Left lung (tissue), 10 donors: ENCODE data around the gene RASGRP3. TPM values are rescaled to one million over a fixed set of nuclear protein-coding genes. Genes with fewer than 3 reads are reported as not detected.
A peak's percentile ranks its signal among the peaks of the same experiment; 100 is the strongest.

Source experiments
- ATAC-seq: fragments of 200-7000 bp; cut with Tn5 transposase; one replicate; pipeline ENCODE4 v1.9.1; 2020; ENCODE audit warnings: moderate library complexity
- DNase-seq, 4 donors: peaks; one replicate each; pipeline ENCODE4 v3.0.0-alpha.2; 2013 to 2020
- H3K27ac ChIP-seq, 2 donors: fragments of 200-600 bp; sonication (generic) in 1 of 2; one replicate each; pipeline versions ENCODE4 v1.5.0 to v1.8.0; 2020 to 2021
- H3K27me3 ChIP-seq, 2 donors: fragments of 200-600 bp; sonication (generic) in 1 of 2; one replicate each; pipeline versions ENCODE4 v1.5.0 to v1.8.0; 2020 to 2021
- H3K36me3 ChIP-seq, 2 donors: fragments of 200-600 bp; sonication (generic) in 1 of 2; one replicate each; pipeline versions ENCODE4 v1.5.0 to v1.8.0; 2020 to 2021
- H3K4me1 ChIP-seq, 2 donors: fragments of 200-600 bp; one replicate each; pipeline ENCODE4 v1.8.0; 2021
- H3K4me3 ChIP-seq, 2 donors: fragments of 200-600 bp; sonication (generic) in 1 of 2; one replicate each; pipeline versions ENCODE4 v1.5.0 to v1.8.0; 2020 to 2021; ENCODE audit warnings: mild to moderate bottlenecking in 1 of 2
- H3K9me3 ChIP-seq, 2 donors: fragments of 200-600 bp; sonication (generic) in 1 of 2; one replicate each; pipeline versions ENCODE4 v1.5.0 to v1.8.0; 2020 to 2021
- intact Hi-C, 2 donors: fragments of 100-400 bp; cut with DNase I; formaldehyde crosslinking; loops; one replicate each; pipeline versions ENCODE4 v1.11.2 to v1.14.2; 2022
- polyA plus RNA-seq, 6 donors: library from polyadenylated mRNA; unstranded; fragments of 120-200 nt; gene quantifications; one replicate each; pipeline ENCODE4 v1.2.1, GENCODE V29; 2013; ENCODE audit not compliant: insufficient read length in 6 of 6
- total RNA-seq, 2 donors: library from RNA; stranded (reverse); fragmentation: NEBNext Ultra II Directional; extraction: Animal tissue kit (Norgen Biotek cat#: 25700); gene quantifications; one replicate each; pipeline ENCODE4 v1.2.1, GENCODE V29; 2021
- TF ChIP-seq, protein P1 (sequence below), 2 donors: fragments of 200-600 bp; sonication (generic) in 1 of 2; IDR thresholded peaks; one replicate each; pipeline versions ENCODE4 v1.5.0 to v1.8.0; 2021; ENCODE audit warnings: antibody characterized with exemption in 2 of 2
- donor health status: DM: no; HTN: yes; CAD: no.
- donor health status: DM: no; HTN: no; CAD: no.

Gene RASGRP3
- total and polyA plus RNA-seq, 8 donors: 20.3 to 48.7 (median 36.8) TPM

DNA sequence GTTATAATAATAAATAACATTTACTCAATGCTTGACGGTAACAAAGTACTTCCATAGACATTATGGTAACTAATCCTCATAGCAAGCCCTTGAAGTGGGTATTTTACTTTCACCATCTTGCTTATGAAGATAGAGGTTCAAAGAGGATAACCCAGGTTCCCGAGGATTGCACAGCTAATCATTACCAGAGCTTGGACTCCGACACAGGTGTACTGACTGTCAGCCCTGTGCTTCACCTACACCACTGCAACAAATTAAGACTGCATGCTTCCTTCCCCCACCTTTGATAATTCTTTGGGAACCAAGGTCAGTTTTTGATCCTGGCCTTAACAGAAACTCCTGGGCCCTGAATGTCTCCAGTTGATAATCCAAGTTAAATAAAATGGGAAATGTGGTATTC lies 73.8 kb downstream of the RASGRP3 start:
- DNase-seq (no peak), ATAC-seq (no peak)
- no peaks in the 10 kb centered on the region for H3K9me3 ChIP-seq
- no peaks in the 10 kb centered on the region for H3K36me3 ChIP-seq
- H3K4me1 ChIP-seq: peaks cover 0 to 24% of the 10 kb centered on the region in 2 donors
- no peak overlapping the region for H3K4me3 ChIP-seq
- no peak overlapping the region for H3K27ac ChIP-seq
- intact Hi-C loops: no loop called here
- no peaks in the 10 kb centered on the region for H3K27me3 ChIP-seq
- TF ChIP-seq, protein P1, sequence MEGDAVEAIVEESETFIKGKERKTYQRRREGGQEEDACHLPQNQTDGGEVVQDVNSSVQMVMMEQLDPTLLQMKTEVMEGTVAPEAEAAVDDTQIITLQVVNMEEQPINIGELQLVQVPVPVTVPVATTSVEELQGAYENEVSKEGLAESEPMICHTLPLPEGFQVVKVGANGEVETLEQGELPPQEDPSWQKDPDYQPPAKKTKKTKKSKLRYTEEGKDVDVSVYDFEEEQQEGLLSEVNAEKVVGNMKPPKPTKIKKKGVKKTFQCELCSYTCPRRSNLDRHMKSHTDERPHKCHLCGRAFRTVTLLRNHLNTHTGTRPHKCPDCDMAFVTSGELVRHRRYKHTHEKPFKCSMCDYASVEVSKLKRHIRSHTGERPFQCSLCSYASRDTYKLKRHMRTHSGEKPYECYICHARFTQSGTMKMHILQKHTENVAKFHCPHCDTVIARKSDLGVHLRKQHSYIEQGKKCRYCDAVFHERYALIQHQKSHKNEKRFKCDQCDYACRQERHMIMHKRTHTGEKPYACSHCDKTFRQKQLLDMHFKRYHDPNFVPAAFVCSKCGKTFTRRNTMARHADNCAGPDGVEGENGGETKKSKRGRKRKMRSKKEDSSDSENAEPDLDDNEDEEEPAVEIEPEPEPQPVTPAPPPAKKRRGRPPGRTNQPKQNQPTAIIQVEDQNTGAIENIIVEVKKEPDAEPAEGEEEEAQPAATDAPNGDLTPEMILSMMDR (IDR thresholded peaks at IDR 0.05): no peak

DNA sequence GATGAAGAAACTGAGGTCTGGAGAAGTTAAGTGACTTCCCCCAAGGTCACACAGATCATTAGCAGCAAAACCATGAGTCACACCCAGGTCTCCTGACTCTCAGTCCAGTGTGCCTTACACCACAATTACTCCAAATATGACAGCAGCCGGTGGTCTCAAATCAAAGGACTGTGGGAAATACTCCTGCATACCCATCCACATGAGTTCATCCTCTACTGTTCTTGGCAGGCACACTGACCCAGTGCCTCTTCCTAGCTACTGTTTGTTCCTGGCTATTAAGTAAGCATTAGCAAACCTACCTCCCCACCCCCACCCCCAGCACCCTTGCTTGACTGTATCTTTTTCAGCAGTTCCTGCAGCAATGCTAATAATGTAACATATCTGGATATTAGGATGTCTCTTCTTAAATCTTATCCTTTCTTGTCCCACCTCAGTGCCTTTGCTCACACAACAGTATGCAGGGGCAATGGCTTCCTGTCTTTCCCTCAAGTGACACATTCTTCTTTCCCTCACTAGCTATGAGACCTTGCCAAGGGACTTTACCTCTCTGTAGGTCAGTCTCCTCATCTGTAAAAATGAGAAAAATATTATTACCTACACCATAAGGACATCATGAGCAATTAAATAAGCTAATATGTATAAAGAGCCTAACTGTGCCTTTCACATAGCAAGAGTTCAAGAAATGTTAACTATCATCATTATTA lies 76.5 kb downstream of the RASGRP3 start:
- peak; percentile 38 for ATAC-seq
- TF ChIP-seq, protein P1 (IDR thresholded peaks at IDR 0.05): no peak
- Histone ChIP-seq H3K27me3 (no peaks in the 10 kb centered on the region), H3K4me1 (peaks cover 0 to 30% of the 10 kb centered on the region in 2 donors), H3K9me3 (no peaks in the 10 kb centered on the region), H3K4me3 (no peak overlapping the region), H3K27ac (peak overlapping the region in 1 of 2 donors; percentile 38), H3K36me3 (no peaks in the 10 kb centered on the region)
- intact Hi-C loops: no loop called here
- no peak for DNase-seq

DNA sequence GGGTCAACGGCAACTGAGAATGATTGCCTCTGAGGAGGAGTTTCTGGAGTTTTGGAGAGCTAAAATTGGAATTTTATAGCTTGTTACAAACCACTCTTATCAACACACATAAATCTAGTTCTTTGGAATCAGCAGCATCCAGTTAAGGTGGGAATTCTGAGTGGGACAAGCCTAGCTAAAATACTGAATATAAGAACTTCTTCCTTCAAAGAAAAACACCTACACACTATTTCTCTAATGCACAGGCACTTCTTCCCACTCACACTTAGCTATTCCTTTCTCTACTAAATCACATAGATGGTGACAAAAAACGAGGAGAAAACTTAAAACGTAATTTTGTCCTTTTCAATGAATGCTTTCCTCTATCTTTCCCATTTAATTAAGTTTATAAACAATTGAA lies 79.2 kb downstream of the RASGRP3 start:
- intact Hi-C loops: no loop called here
- H3K27ac ChIP-seq: peak overlapping the region; percentile 59 to 80
- no peak for ATAC-seq

DNA sequence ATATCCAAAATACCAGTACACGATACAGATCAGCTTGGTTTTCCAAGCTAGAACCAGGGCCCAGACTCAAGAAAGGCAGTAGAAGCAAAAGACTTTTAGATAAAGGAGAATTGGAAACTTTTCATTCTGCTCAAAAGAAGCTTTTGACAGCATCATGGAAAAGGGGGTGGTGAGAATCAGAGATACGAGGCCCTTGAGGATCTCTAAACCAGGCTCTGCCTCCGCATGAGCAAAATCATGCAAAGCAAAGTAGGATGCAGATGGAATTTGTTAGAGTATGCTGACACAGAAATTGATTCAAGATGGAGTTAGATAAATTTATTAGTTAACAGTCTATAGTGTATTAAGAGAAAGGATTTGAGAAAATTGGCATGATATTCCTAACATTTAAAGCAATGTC lies 82.9 kb downstream of the RASGRP3 start:
- TF ChIP-seq, protein P1 (IDR thresholded peaks at IDR 0.05): no peak
- intact Hi-C loops: no loop called here
- ATAC-seq (no peak), DNase-seq (no peak)
- H3K4me1 ChIP-seq: peaks cover 0 to 14% of the 10 kb centered on the region in 2 donors
- H3K9me3 ChIP-seq: no peaks in the 10 kb centered on the region
- H3K36me3 ChIP-seq: peaks cover 0 to 18% of the 10 kb centered on the region in 2 donors
- no peaks in the 10 kb centered on the region for H3K27me3 ChIP-seq
- no peak overlapping the region for H3K4me3 ChIP-seq
- no peak overlapping the region for H3K27ac ChIP-seq

More for the DNA sequence above, 79.2 kb downstream of the RASGRP3 start:
- Histone ChIP-seq H3K4me1 (peaks cover 0 to 30% of the 10 kb centered on the region in 2 donors), H3K36me3 (peaks cover 0 to 14% of the 10 kb centered on the region in 2 donors), H3K4me3 (no peak overlapping the region), H3K9me3 (no peaks in the 10 kb centered on the region), H3K27me3 (no peaks in the 10 kb centered on the region)
- TF ChIP-seq, protein P1 (IDR thresholded peaks at IDR 0.05): no peak
- DNase-seq: no peak

DNA sequence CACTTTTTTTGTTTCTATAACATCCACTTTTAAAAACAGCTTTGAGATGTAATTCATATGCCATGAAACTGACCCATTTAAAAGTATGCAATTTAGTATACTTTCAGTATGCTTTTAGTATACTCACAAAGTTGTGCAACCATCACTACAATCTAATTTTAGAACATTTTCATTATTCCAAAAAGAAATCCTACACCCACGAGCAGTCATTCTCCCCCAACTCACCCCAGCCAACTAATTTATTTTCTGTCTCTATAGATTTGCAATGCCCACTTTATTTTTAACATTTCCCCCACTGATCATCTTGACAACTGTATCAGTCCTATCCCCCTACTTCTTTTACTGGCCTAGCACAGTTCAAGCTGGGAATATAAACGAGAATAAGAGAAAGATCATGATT lies 83.6 kb downstream of the RASGRP3 start:
- no peaks in the 10 kb centered on the region for H3K27me3 ChIP-seq
- H3K4me3 ChIP-seq: no peak overlapping the region
- intact Hi-C loops: loop anchor here in 1 of 2 donors (10.0 kb wide), 1 partner anchor 75 kb away; no protein-coding TSS in a partner anchor
- H3K9me3 ChIP-seq: no peaks in the 10 kb centered on the region
- peaks cover 0 to 7% of the 10 kb centered on the region in 2 donors for H3K4me1 ChIP-seq
- no peak overlapping the region for H3K27ac ChIP-seq
- ATAC-seq: no peak
- TF ChIP-seq, protein P1 (IDR thresholded peaks at IDR 0.05): no peak
- DNase-seq: peak in 1 of 4 donors; percentile 8
- peaks cover 0 to 18% of the 10 kb centered on the region in 2 donors for H3K36me3 ChIP-seq
